ENCODE measurements around the gene HYLS1.
"Not testable (repeated sequence)": the region's sequence is repeated elsewhere in the genome, so short reads cannot be mapped to it uniquely, and the experiment has no call there.

The HYLS1 gene

GRCh38 chr11:125887373-125888324 lies at the start of gene HYLS1:
TSS of gene HYLS1 (plus strand) at chr11:125887668. CDS start at chr11:125899369, 11,701 bp downstream.
- peak within 1 kb of the TSS; percentile 78 for H3K4me3 ChIP-seq (ENCODE audit: control insufficient read depth, low read depth, low read length)
- TF ChIP-seq CTCF (conservative IDR thresholded peaks at IDR 0.05; ENCODE audit: control insufficient read depth, insufficient read depth, low read depth, low read length) = peak; percentile 13
- peak; percentile 97 for DNase-seq (ENCODE audit: low read depth)

- TF ChIP-seq CTCF (conservative IDR thresholded peaks at IDR 0.05; ENCODE audit: control insufficient read depth, insufficient read depth, low read depth, low read length) = no peak
- no peak overlapping the region for H3K4me3 ChIP-seq (ENCODE audit: control insufficient read depth, low read depth, low read length)
- DNase-seq (ENCODE audit: low read depth) = no peak
These were observed 45.0 kb upstream of the HYLS1 start for GRCh38 chr11:125842321-125842948.

- DNase-seq (ENCODE audit: low read depth) = no peak
- no peak for TF ChIP-seq CTCF (conservative IDR thresholded peaks at IDR 0.05; ENCODE audit: control insufficient read depth, insufficient read depth, low read depth, low read length)
- H3K4me3 ChIP-seq (ENCODE audit: control insufficient read depth, low read depth, low read length) = no peak overlapping the region
These were observed 41.3 kb upstream of the HYLS1 start for GRCh38 chr11:125846188-125846587.

GRCh38 chr11:125857670-125858069 lies 29.8 kb upstream of the HYLS1 start:
- not testable (repeated sequence) for DNase-seq (ENCODE audit: low read depth); H3K4me3 ChIP-seq (ENCODE audit: control insufficient read depth, low read depth, low read length)

GRCh38 chr11:125862786-125863185 lies 24.7 kb upstream of the HYLS1 start:
- H3K4me3 ChIP-seq (ENCODE audit: control insufficient read depth, low read depth, low read length); DNase-seq (ENCODE audit: low read depth): not testable (repeated sequence)

GRCh38 chr11:125865354-125865753 lies 22.1 kb upstream of the HYLS1 start:
- DNase-seq (ENCODE audit: low read depth); H3K4me3 ChIP-seq (ENCODE audit: control insufficient read depth, low read depth, low read length): not testable (repeated sequence)

GRCh38 chr11:125869521-125869920 lies 17.9 kb upstream of the HYLS1 start:
- no peak for DNase-seq (ENCODE audit: low read depth)
- no peak overlapping the region for H3K4me3 ChIP-seq (ENCODE audit: control insufficient read depth, low read depth, low read length)
- no peak for TF ChIP-seq CTCF (conservative IDR thresholded peaks at IDR 0.05; ENCODE audit: control insufficient read depth, insufficient read depth, low read depth, low read length)

- peak; percentile 42 for DNase-seq (ENCODE audit: low read depth)
- H3K4me3 ChIP-seq (ENCODE audit: control insufficient read depth, low read depth, low read length) = no peak overlapping the region
- peak; percentile 61 for TF ChIP-seq CTCF (conservative IDR thresholded peaks at IDR 0.05; ENCODE audit: control insufficient read depth, insufficient read depth, low read depth, low read length)
These were observed 15.9 kb upstream of the HYLS1 start for GRCh38 chr11:125871391-125872137.

Measured in fibroblast of mammary gland (primary cell).